ENCODE data around the gene FREM1. TPM values are rescaled to one million over a fixed set of nuclear protein-coding genes. Genes with fewer than 3 reads are reported as not detected.

FREM1 gene
- total RNA-seq, 4 donors from 2014 or later = 1.1 to 5.8 (median 2.1) TPM

DNA sequence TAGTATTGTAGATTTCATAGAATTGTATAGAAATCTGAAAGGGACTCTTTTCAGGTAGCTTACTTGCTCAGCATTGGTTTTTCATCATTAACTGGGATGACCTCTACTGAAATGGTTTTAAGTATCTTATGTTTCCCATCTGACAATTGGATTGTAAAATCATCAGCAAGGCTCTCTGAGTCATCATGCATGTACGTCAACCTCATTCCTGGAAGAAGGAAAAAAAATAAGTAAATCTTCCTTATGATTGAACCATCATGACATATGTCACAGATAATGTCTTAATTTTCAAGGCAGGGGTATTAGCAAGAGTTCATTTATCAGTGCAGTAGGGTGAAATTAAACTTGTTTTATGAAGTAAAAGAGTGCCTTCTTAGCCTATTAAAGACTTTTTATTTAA lies 112.8 kb downstream of the FREM1 start:
- no peaks in the 10 kb centered on the region for H3K9me3 ChIP-seq
- TF ChIP-seq, protein P1, sequence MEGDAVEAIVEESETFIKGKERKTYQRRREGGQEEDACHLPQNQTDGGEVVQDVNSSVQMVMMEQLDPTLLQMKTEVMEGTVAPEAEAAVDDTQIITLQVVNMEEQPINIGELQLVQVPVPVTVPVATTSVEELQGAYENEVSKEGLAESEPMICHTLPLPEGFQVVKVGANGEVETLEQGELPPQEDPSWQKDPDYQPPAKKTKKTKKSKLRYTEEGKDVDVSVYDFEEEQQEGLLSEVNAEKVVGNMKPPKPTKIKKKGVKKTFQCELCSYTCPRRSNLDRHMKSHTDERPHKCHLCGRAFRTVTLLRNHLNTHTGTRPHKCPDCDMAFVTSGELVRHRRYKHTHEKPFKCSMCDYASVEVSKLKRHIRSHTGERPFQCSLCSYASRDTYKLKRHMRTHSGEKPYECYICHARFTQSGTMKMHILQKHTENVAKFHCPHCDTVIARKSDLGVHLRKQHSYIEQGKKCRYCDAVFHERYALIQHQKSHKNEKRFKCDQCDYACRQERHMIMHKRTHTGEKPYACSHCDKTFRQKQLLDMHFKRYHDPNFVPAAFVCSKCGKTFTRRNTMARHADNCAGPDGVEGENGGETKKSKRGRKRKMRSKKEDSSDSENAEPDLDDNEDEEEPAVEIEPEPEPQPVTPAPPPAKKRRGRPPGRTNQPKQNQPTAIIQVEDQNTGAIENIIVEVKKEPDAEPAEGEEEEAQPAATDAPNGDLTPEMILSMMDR (IDR thresholded peaks at IDR 0.05) = no peak
- TF ChIP-seq POLR2AphosphoS5 (IDR thresholded peaks at IDR 0.05) = no peak
- TF ChIP-seq EP300 (IDR thresholded peaks at IDR 0.05) = no peak
- TF ChIP-seq POLR2A (IDR thresholded peaks at IDR 0.05) = no peak
- DNase-seq (ENCODE audit: low spot score in 2 of 2) = no peak
- H3K36me3 ChIP-seq = no peaks in the 10 kb centered on the region
- no peak overlapping the region for H3K4me3 ChIP-seq
- no peaks in the 10 kb centered on the region for H3K27me3 ChIP-seq
- no peak overlapping the region for H3K27ac ChIP-seq
- 51% methylated on average over 1 of the region's 1 CpG for WGBS
- no peaks in the 10 kb centered on the region for H3K4me1 ChIP-seq

DNA sequence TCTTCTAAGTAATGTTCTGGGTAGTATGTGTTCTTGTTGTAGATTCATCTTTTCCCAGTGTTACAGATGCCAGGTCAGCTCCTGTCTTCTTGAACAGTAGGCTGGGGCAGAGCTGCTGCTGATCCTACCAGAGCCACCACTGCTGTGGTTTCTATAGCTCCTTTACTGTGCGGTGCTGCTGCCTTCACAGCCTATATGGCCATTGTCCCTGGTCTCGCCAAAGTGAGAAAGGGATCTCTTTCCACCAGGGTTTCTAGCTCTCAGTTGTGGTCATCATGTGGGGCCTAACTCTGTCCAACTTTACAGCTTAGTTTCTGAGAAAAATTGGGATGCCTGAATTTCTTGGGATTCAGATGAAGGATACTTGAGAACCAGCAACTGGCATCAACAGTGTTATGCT lies 116.8 kb downstream of the FREM1 start:
- DNase-seq (ENCODE audit: low spot score in 2 of 2) = no peak
- Histone ChIP-seq H3K36me3 (no peaks in the 10 kb centered on the region), H3K27me3 (no peaks in the 10 kb centered on the region), H3K4me1 (no peaks in the 10 kb centered on the region), H3K4me3 (no peak overlapping the region), H3K27ac (no peak overlapping the region), H3K9me3 (no peaks in the 10 kb centered on the region)
- no peak for TF ChIP-seq POLR2A (IDR thresholded peaks at IDR 0.05)
- TF ChIP-seq POLR2AphosphoS5 (IDR thresholded peaks at IDR 0.05) = no peak
- no peak for TF ChIP-seq EP300 (IDR thresholded peaks at IDR 0.05)
- TF ChIP-seq, protein P1 (IDR thresholded peaks at IDR 0.05) = no peak
- WGBS = 90% methylated on average over 2 of the region's 2 CpGs

DNA sequence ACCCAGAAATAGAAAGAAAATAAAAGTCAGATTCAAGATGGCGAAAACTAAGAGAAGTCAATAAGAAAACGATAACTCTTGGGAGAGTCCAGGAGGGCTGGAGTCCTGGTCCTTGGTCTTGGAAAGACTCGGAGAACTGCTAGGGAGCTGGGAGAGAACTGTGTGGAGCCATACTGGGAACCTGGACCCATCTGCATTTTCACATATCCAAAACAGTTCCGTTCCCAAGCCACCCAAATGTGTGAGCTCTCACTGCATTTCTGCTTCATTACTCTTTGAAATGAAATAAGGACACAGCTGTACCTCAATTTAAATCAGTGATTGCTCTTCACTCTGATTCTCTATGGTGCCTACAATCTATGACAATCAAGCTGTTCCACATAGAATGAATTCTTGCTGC lies 119.6 kb downstream of the FREM1 start:
- Histone ChIP-seq H3K9me3 (no peaks in the 10 kb centered on the region), H3K27me3 (no peaks in the 10 kb centered on the region), H3K4me3 (no peak overlapping the region), H3K27ac (no peak overlapping the region), H3K36me3 (no peaks in the 10 kb centered on the region), H3K4me1 (no peaks in the 10 kb centered on the region)
- DNase-seq (ENCODE audit: low spot score in 2 of 2) = no peak
- TF ChIP-seq, protein P1 (IDR thresholded peaks at IDR 0.05) = no peak
- TF ChIP-seq EP300 (IDR thresholded peaks at IDR 0.05) = no peak
- 97% methylated on average over 4 of the region's 4 CpGs for WGBS

DNA sequence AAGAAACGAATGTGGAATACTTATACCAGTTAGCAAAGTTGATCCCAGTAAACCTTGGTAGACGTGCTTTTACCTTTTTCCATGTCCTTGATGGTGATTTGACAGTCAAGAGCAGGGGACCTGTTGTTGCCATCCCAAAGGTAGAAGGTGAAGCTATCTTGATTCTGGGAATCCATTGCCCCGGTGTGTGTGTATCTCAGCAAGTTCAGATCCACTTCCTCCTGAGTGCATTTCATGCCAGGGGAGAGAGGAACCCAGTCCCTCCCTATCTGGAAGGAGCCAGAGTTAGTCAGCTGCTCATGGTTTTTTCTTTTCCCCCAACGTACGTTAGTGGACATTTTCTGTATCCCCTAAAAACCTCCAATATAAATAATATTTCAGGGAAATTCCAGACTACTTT lies 121.4 kb downstream of the FREM1 start:
- DNase-seq (ENCODE audit: low spot score in 2 of 2) = no peak
- H3K4me1 ChIP-seq = no peaks in the 10 kb centered on the region
- no peak overlapping the region for H3K27ac ChIP-seq
- WGBS = 87% methylated on average over 5 of the region's 5 CpGs
- H3K27me3 ChIP-seq = no peaks in the 10 kb centered on the region
- H3K9me3 ChIP-seq = no peaks in the 10 kb centered on the region
- no peaks in the 10 kb centered on the region for H3K36me3 ChIP-seq
- TF ChIP-seq EP300 (IDR thresholded peaks at IDR 0.05) (no peak), POLR2AphosphoS5 (IDR thresholded peaks at IDR 0.05) (no peak), POLR2A (IDR thresholded peaks at IDR 0.05) (no peak)
- TF ChIP-seq, protein P1 (IDR thresholded peaks at IDR 0.05) = no peak
- H3K4me3 ChIP-seq = no peak overlapping the region

DNA sequence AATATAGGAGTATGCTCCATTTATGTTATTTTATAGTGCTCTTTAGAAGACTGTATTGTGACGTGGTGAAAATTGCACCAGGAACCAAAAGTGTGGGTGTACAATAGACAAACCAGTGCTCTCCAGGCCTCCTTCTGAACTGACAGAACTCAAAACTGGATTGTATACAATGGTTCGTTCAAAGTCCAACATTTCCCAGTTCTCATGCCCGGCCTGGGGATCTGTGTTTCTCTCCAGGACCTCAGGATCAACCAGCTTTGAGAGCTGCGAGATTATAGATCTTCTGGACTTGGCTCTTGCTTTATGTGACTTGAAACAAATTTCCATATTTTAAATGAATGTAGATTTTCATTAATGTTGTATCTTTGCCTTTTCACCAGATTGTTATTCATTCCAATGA lies 126.9 kb downstream of the FREM1 start:
- Histone ChIP-seq H3K4me1 (no peaks in the 10 kb centered on the region), H3K9me3 (no peaks in the 10 kb centered on the region), H3K4me3 (no peak overlapping the region), H3K27ac (no peak overlapping the region), H3K27me3 (no peaks in the 10 kb centered on the region), H3K36me3 (no peaks in the 10 kb centered on the region)
- DNase-seq (ENCODE audit: low spot score in 2 of 2) = no peak
- 84% methylated on average over 4 of the region's 4 CpGs for WGBS
- no peak for TF ChIP-seq POLR2AphosphoS5 (IDR thresholded peaks at IDR 0.05)

DNA sequence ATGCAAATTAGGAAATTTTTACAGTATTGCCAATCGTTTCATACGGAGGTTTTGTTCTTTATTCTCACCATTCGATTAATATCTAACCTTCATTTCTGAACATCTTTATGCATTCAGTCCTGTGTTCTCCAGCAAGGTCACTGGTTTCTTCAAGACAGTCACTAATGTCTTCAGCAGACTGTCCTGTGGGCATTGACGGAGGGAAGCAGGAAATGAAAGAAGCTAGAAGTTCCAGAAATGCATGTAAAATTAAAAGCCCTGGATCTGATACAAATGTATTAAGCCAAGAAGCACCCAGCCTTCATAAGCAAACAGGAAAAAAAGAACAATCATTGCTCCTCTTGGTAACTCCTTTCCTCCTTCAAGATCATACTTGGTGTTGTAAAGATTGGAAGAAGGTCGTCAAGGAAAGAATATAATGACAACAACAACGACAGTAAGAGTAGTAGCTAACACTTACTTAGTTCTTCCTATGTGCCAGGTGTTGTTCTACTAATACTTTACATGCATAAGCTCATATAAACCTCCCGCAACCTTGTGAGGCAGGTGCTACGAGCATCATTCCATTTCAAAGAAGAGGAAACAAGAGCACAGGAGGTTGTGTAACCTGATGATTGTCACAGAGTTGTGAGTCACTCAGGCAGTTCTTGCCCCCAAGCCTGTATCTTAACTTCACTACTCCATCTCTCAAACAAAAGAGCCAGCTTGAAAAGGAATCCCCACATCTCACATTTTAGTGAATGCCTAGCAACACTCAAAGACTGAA lies 127.8 kb downstream of the FREM1 start:
- TF ChIP-seq POLR2AphosphoS5 (IDR thresholded peaks at IDR 0.05) (no peak), POLR2A (IDR thresholded peaks at IDR 0.05) (no peak), EP300 (IDR thresholded peaks at IDR 0.05) (no peak)
- TF ChIP-seq, protein P1 (IDR thresholded peaks at IDR 0.05) = no peak

More for the DNA sequence above, 127.8 kb downstream of the FREM1 start:
- Histone ChIP-seq H3K4me3 (no peak overlapping the region), H3K27me3 (no peaks in the 10 kb centered on the region), H3K4me1 (no peaks in the 10 kb centered on the region), H3K27ac (no peak overlapping the region), H3K36me3 (no peaks in the 10 kb centered on the region), H3K9me3 (no peaks in the 10 kb centered on the region)
- no peak for DNase-seq (ENCODE audit: low spot score in 2 of 2)
- WGBS = 66% methylated on average over 8 of the region's 8 CpGs
